ENCODE data around the gene FAM163A. TPM values are rescaled to one million over a fixed set of nuclear protein-coding genes. Genes with fewer than 3 reads are reported as not detected.

FAM163A gene
- total and polyA plus RNA-seq, 4 donors, result 0.09 TPM; not detected in 3

DNA sequence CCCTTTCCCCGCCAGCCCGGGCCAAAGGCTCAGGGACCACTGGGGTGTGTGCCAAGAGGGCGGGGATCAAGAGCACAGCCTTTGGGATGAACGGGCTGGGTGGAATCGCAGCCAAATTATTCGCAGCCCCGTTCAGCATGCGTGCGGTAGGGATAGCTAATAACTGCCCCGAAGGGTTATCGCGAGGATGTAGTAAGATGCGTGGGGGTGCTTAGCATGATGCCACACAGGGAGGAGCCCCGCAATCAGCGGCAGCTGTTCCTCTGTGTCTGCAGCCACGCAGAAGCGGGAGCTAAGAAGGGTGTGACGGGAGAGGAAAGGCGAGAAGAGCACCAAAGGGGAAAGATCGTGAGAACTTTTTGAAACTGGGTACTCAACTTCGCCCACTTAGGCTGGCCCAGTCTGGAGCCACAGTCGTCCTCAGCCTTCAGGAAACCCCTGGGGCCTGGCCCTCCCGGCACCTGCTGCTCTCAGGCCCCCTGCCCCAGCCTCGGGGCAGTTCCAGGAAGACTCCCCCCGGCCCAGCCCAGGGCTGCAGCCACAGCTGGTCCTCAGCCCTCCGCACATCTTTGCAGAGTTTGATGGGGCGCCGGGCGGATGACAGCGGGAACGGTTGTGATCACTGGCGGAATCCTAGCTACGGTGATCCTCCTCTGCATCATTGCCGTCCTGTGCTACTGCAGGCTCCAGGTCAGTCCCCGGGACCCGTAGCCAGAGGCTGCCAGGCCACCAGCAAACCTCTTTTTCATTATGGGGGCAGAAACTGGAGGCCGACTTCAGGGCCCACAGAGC is 69.6 kb downstream of the FAM163A start:
- Histone ChIP-seq H3K4me1 (ENCODE audit: control insufficient read depth in 5 of 5, insufficient read depth in 5 of 5, low read length in 5 of 5) (peaks cover 0 to 53% (median 14%) of the 10 kb centered on the region in 5 donors), H3K9me3 (ENCODE audit: control insufficient read depth in 4 of 4, insufficient read depth in 3 of 4, low read length in 3 of 4) (no peaks in the 10 kb centered on the region), H3K9ac (ENCODE audit: insufficient read depth in 1 of 2, low read length in 2 of 2) (no peak overlapping the region), H3K27ac (ENCODE audit: low read depth in 1 of 2, low read length in 1 of 2) (no peak overlapping the region), H3K4me3 (no peak overlapping the region), H3K27me3 (ENCODE audit: control insufficient read depth in 3 of 3, insufficient read depth in 3 of 3, low read length in 2 of 3) (peaks cover 0 to 3% (median 2%) of the 10 kb centered on the region in 3 donors), H3K36me3 (ENCODE audit: control insufficient read depth in 4 of 4, insufficient read depth in 4 of 4, low read length in 4 of 4) (no peaks in the 10 kb centered on the region)
- DNase-seq, result peak; percentile 70 to 80 (median 73)
- TF ChIP-seq, protein P1, sequence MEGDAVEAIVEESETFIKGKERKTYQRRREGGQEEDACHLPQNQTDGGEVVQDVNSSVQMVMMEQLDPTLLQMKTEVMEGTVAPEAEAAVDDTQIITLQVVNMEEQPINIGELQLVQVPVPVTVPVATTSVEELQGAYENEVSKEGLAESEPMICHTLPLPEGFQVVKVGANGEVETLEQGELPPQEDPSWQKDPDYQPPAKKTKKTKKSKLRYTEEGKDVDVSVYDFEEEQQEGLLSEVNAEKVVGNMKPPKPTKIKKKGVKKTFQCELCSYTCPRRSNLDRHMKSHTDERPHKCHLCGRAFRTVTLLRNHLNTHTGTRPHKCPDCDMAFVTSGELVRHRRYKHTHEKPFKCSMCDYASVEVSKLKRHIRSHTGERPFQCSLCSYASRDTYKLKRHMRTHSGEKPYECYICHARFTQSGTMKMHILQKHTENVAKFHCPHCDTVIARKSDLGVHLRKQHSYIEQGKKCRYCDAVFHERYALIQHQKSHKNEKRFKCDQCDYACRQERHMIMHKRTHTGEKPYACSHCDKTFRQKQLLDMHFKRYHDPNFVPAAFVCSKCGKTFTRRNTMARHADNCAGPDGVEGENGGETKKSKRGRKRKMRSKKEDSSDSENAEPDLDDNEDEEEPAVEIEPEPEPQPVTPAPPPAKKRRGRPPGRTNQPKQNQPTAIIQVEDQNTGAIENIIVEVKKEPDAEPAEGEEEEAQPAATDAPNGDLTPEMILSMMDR (IDR thresholded peaks at IDR 0.05; ENCODE audit: control extremely low read depth, extremely low read depth), result no peak
- 79 to 89% methylated on average over 37 of the region's 37 CpGs for WGBS, 2 donors
- ATAC-seq (ENCODE audit: insufficient read depth, low FRiP score), result no peak

DNA sequence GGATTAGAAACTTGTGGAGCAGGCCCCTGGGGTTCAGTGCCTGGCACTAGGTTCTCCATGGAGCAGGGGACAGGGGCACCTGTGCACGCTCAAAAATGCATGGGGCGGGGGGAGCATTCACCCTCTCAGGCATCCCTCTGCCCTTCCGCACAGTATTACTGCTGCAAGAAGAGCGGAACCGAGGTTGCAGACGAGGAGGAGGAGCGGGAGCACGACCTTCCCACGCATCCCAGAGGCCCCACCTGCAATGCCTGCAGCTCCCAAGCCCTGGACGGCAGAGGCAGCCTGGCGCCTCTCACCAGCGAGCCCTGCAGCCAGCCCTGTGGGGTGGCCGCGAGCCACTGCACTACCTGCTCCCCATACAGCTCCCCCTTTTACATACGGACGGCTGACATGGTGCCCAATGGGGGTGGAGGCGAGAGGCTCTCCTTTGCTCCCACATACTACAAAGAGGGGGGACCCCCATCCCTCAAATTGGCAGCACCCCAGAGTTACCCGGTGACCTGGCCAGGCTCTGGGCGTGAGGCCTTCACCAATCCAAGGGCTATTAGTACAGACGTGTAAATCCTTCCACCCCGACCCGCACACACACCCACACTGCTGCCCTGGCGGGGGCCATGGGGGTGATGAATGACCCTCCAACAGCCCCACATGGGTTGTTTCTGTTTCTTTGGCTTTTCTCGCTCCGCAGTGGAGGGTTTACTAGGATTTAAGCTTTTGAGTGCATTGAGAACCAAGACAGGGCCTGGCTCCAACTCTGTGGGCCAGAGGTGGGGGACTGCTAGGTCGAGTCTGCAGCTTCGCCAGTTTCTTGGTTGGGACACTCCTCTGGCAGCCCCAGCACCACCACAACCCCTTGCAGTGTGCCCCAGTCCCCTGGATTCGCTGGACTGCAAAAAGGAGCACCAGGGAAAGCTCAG is 70.8 kb downstream of the FAM163A start:
- ATAC-seq (ENCODE audit: insufficient read depth, low FRiP score) (no peak), DNase-seq (no peak)
- 86 to 90% methylated on average over 28 of the region's 28 CpGs for WGBS, 2 donors
- peaks cover 0 to 65% (median 14%) of the 10 kb centered on the region in 5 donors for H3K4me1 ChIP-seq (ENCODE audit: control insufficient read depth in 5 of 5, insufficient read depth in 5 of 5, low read length in 5 of 5)
- H3K4me3 ChIP-seq, result no peak overlapping the region
- no peak overlapping the region for H3K27ac ChIP-seq (ENCODE audit: low read depth in 1 of 2, low read length in 1 of 2)
- H3K9ac ChIP-seq (ENCODE audit: insufficient read depth in 1 of 2, low read length in 2 of 2), result peak overlapping the region in 1 of 2 donors; percentile 86
- H3K36me3 ChIP-seq (ENCODE audit: control insufficient read depth in 4 of 4, insufficient read depth in 4 of 4, low read length in 4 of 4), result no peaks in the 10 kb centered on the region
- TF ChIP-seq, protein P1 (IDR thresholded peaks at IDR 0.05; ENCODE audit: control extremely low read depth, extremely low read depth), result no peak
- peaks cover 0 to 3% (median 2%) of the 10 kb centered on the region in 3 donors for H3K27me3 ChIP-seq (ENCODE audit: control insufficient read depth in 3 of 3, insufficient read depth in 3 of 3, low read length in 2 of 3)
- H3K9me3 ChIP-seq (ENCODE audit: control insufficient read depth in 4 of 4, insufficient read depth in 3 of 4, low read length in 3 of 4), result no peaks in the 10 kb centered on the region

DNA sequence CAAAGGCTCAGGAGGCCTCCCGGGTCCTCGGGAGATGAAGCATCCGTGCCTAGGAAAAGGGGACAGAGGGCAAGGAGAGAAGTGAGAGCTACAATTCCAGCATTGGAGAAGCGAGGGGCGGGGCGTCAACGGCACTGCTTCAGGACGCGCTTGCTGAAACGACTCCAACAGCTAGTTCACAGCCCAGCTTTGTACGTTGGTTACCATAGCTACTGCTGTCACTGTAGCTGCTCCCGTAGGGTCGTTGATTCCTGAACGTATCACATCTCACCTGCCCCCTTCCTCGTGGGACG is 71.4 kb downstream of the FAM163A start:
- no peaks in the 10 kb centered on the region for H3K36me3 ChIP-seq (ENCODE audit: control insufficient read depth in 4 of 4, insufficient read depth in 4 of 4, low read length in 4 of 4)
- no peak overlapping the region for H3K4me3 ChIP-seq
- TF ChIP-seq, protein P1 (IDR thresholded peaks at IDR 0.05; ENCODE audit: control extremely low read depth, extremely low read depth), result no peak
- DNase-seq (no peak), ATAC-seq (ENCODE audit: insufficient read depth, low FRiP score) (peak; percentile 24)
- H3K27me3 ChIP-seq (ENCODE audit: control insufficient read depth in 3 of 3, insufficient read depth in 3 of 3, low read length in 2 of 3), result peaks cover 0 to 3% (median 2%) of the 10 kb centered on the region in 3 donors
- peak overlapping the region in 1 of 2 donors; percentile 86 for H3K9ac ChIP-seq (ENCODE audit: insufficient read depth in 1 of 2, low read length in 2 of 2)
- no peak overlapping the region for H3K27ac ChIP-seq (ENCODE audit: low read depth in 1 of 2, low read length in 1 of 2)
- H3K9me3 ChIP-seq (ENCODE audit: control insufficient read depth in 4 of 4, insufficient read depth in 3 of 4, low read length in 3 of 4), result no peaks in the 10 kb centered on the region
- 2% methylated on average over 16 of the region's 16 CpGs for WGBS, 2 donors
- peaks cover 0 to 67% (median 14%) of the 10 kb centered on the region in 5 donors for H3K4me1 ChIP-seq (ENCODE audit: control insufficient read depth in 5 of 5, insufficient read depth in 5 of 5, low read length in 5 of 5)

Measured in lung (tissue), 12 donors.